HG03175 (cell line): ENCODE results near the gene NRXN3.

ENCODE experiments used
- ATAC-seq: cut with Tn5 transposase; IDR thresholded peaks from one replicate; pipeline ENCODE4 v1.9.1; 2021; ENCODE audit warnings: mild to moderate bottlenecking, moderate library complexity; ENCODE audit not compliant: unreplicated experiment

Gene NRXN3

DNA sequence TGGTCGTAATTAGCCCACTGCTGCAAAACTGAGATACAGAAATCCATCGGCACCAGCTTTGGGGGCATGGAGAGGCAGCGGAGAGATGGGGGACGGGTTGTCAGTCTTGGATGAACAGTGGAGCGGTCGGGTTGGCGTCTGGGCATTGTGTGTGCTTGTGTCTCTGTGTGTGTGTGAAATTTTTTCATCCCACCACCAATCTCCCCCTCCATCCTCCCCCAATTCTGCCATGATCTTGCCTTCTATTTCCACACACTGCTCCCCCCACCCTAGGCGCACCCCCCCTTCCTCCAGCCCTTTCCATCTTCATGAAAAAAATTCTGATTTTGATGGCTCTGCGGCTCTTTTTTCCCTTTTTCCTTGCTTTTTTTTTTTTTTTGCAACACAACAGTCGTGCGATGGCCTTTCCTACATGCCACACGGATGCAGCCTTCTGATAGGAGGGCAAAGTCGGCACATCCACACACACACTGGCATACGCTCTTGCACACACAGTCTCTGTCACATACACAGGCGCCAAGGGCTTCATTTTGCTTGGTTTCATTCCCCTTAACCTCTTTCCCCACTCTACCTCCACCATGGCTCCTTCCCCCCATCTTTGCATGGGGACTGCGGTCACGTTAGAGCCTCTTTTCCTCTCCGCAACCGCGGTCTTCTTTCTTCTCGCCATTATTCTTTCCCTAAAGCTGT, 3.3 kb downstream of the NRXN3 start:
- no peak for ATAC-seq

DNA sequence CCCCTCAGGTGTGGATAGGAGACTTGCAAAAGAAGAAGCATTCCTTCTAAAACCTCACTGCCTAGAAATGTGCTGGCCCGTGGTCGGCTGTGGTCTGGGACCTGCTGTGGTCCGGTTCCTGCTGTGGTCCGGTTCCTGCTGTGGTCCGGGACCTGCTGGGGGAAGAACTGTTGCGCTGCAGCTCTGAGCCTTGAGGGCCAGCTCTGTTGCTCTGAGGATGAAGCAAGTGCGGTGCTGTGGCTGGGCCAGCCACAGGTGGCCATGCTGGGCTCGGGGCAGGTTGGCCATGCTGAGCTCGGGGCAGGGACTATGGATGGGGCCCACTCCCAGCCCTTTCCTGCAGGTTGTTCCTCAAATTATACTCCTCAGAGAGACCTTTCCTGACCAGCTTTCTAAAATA, 5.2 kb downstream of the NRXN3 start:
- no peak for ATAC-seq

DNA sequence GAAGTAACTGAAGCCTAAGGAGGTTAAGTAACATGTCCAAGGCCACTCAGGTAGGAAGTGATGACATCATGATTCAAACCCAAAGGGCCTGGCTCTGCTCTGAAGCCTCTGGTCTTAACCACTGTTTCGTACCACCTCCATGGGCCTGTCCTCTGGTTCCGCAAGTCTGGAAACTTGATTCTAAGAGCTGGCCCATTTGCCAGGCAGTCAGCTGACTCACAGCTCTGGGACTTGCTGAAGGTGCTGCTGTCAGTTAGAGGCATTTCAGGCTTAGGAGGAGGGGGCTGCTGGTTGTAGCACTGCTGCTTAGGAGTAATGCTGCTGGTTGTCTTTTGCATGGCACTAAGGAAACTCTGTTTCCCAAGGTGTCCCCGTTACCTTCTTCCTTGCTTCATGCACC, 7.9 kb downstream of the NRXN3 start:
- ATAC-seq: no peak

DNA sequence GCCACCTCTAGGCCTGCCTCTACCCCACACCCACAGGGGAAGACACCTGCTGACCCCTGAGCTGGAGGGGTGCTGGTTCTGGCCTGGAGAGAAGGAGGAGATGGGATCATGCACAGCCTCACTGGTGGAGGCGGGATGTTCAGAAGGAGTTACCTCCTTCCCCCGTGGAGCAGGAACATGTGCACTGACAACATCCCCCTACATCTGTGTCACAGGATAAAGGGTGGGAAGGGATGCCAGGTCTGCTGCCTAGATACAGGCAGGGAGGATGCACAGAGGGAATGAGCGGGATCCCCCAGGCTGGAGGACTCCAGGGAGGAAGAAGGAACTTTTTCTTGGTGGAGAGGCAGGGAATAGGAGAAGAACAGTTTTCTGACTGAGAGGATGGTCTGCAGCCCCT, 8.8 kb downstream of the NRXN3 start:
- ATAC-seq: no peak

DNA sequence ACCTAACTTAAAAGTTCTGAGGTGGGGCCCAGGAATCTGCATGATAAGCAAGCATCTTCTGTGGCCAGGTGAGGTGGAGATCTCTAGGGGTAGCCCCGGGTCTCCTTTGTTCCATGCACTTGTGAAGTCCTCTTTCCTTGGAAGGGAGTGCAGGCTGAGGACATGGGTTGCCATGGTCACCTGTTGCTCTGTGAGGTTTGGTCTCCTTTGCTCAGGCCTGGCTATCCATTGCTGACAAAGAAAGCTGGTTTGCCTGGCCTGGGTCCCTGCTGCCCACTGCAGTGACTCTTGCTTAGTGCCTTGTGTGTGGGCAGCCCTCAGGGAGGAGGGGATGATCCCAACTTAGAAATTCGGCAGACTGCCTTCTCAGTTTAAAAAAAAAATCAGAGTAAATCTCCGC, 11.1 kb downstream of the NRXN3 start:
- no peak for ATAC-seq

DNA sequence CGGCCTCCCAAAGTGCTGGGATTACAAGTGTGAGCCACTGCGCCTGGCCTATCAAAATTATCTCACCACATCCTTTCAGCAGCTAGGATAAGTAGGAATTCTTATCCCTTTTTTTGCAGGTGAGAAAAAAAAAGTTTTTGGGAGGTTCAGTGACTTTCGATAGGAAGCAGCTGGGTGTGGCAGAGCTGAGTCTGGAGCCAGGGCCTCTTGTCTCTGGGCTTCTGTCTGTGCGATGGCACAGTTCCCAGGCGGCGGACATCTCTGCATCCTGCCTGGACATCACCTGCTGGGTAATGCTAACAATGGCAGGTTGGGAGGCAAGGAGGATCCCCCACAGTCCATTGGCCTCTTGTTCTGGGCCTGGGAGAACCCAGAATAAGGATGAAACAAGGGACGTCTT, 12.5 kb downstream of the NRXN3 start:
- no peak for ATAC-seq

DNA sequence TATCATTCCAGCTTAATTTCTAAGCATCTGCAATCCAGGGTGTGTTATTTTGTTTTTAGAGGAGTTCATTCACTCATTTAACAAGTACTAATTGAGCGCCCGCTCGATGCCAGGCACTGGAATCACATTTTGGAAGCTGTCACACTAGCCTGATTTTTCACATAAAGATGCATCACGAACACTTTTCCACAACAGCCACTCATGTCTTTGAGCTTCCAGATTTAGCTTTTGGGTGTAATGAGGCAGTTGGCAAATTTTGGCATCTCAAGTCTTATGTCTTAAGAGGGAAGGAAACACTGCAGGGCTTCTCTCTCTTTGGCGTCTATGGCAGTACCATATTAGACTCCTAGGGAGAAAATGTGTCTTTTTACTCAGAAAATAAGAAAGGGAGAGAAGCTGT, 14.0 kb downstream of the NRXN3 start:
- no peak for ATAC-seq

DNA sequence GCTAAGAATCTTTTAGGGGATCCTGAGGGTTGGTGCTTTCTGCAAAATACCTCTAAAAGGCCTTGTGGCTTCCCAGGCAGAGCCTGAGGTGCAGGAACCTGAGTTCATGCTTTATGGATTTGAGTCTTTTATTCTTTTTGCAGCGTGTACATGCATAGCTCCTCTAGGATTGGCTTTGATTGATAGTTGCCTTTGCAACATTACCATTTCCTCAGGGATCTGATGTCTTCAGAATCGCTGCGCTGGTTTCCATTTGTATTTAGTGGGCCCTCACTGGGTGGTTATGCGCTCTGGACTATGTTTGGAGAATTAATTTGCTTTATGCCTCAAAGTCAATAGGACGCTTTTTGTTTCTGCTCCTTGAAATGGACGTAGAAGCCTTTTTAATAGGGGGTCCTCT, 16.1 kb downstream of the NRXN3 start:
- no peak for ATAC-seq

DNA sequence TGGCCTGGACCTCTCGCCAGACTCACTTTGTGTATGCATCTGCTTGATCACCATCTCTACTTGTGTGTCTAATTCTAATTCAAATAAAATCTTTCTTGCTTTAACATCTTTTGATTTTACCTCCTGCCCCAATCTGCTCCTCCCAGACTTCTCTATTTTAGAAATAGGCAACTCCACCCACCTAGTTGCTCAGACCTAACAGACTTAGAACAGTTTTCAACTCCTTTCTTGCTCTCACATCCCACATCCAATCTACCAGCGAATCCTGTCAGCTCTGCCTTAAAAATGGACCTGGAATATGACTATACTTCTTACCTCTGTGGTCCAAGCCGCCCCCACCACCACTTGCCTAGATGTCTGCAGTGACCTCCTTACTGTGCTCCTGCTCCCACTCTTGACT, 18.7 kb downstream of the NRXN3 start:
- no peak for ATAC-seq

DNA sequence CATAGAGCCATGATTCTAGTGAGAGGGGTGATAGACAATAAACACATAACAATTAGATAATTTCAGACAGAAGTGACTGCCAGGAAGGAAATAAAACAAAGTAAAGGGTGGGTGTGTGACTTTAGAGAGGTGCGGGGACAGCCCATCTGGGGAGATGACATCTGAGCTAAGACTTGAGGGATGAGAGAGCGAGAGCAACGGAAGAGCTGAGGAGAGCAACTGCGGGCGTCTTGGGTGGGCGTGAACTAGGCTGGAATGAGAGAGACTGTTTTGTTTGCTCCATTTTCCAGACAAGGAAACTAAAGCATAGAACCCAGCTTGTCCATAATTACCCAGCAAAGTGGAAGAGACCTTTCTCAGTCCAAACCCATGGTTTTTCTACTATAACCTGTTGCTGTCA, 25.3 kb downstream of the NRXN3 start:
- no peak for ATAC-seq

DNA sequence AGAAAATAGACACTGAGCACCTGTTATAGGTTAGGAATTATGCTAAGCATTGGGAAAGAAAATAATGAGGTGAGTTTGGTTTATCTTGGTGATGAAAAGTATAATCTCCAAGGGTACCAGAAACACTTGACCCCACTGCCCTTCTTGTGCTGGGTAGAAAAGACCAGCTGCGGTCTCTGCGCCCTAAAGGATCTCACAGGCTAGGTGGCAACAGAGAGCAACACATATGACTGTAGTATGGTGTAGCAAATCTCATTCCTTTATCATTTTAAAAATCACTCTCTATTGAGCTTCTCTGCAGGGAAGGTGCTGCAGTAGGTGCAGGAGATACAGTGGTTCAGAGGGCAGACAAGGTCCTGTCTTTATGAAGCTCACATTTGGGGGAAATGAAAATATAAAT, 26.1 kb downstream of the NRXN3 start:
- no peak for ATAC-seq

DNA sequence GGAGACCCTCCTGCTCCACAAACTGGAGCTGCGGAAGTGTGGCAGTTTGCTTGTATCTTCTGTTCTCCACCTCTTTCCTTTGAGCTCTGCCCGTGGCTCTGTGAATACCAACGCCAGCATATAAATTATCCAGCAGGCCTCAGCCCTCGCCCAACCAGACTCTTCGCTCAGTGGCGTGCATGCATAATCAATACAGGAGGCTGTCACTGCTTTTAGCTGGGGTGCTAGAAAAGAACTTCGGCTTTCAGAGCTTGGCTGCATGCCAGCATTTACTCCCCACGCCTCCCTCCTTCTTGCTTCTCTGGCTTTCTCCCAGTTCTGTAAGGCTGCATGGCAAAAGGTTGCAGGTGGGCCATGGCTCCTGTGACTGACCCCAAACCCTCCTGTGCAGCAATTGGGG, 26.9 kb downstream of the NRXN3 start:
- no peak for ATAC-seq

DNA sequence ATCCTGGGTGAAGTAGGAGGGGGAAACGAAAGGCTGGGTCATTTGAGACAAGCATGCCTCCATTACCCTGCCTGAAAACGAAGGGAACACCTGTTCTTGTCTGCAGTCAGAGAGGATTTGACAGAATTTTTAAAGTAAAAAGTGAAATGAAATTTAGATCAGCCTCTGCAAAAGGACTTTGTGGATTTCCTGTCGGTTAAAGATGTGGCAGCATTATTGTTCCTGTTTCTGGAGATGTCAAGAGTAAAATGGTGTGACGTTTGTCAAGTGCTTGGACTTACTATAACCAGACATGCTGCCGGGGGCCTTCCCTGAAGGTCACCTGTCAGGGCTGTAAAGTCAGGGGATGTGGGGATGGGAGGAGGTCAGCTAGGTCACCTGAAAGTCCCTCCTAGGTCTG, 32.0 kb downstream of the NRXN3 start:
- ATAC-seq: no peak

DNA sequence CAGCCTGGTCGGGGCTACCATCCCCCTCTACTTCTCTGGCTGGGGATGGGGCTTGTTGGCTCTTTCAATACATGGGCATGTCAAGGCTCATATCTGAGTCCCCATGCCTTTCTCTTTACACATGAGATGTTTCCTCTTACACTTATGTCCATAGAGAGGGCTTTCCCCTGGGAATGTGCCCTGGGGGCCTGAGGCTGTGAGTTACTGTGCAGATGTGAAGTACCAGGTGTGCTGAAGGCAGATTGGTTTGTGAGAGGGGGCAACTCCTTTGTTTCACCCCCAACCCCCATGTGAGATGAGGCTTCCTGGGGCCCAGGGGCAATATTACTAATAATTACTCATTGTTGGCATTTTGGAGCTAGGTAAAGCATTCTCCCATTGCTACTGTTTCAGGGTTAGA, 32.8 kb downstream of the NRXN3 start:
- no peak for ATAC-seq

DNA sequence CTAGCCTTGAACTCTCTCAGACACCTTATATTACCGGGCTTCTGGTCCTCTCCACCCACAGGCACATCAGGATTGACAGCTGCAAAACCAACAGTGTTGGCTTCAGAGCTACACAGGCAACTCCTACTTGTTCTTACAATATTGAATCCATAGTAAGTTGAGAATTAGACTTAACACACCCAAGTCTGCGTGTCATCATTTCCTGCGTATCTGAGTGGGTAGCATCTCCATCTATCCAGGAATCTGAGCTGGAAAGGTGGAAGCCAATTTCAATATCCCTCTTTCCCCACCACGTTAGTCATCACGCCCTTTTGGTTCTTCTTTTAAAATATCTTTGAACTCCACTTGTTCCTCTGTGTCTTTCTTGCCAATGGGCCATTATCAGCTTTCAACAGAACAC, 37.2 kb downstream of the NRXN3 start:
- no peak for ATAC-seq

DNA sequence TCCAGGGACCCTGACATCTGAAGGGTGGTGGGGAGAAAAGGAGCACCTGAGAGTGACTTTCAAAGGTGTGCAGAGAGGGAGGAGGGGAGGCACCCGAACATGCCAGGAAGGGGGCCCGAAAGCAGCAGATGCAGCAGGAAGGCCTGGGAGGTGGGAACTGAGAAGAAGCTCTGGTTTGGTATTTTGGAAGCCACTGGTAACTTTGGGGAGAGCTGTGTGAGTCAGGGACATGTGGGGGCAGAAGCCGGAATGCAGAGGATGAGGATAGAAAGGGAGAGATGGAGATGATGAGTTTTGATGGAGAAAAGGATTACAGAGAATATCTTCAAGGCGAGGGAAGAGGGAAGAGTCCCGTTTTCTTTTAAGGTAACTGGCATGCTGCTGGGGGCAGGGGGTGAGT, 50.1 kb downstream of the NRXN3 start:
- ATAC-seq: no peak

DNA sequence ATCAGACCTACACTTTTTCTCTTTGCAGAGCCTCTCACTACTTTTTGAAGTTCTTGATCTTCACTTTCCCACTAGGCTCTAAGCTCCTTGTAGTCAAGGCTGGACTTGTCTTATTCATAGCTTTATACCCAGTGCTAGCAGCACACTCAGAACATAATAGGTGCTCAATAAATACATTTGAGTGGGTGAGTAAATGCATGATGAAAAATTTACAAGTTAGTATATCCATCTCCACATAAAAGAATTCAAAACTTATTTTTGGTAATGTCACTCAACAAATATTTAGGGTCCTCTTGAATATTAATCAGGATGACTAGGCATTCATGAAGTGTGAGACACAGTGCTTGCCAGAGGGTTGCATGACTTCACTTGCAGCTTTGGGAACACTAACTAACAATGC, 52.6 kb downstream of the NRXN3 start:
- no peak for ATAC-seq

DNA sequence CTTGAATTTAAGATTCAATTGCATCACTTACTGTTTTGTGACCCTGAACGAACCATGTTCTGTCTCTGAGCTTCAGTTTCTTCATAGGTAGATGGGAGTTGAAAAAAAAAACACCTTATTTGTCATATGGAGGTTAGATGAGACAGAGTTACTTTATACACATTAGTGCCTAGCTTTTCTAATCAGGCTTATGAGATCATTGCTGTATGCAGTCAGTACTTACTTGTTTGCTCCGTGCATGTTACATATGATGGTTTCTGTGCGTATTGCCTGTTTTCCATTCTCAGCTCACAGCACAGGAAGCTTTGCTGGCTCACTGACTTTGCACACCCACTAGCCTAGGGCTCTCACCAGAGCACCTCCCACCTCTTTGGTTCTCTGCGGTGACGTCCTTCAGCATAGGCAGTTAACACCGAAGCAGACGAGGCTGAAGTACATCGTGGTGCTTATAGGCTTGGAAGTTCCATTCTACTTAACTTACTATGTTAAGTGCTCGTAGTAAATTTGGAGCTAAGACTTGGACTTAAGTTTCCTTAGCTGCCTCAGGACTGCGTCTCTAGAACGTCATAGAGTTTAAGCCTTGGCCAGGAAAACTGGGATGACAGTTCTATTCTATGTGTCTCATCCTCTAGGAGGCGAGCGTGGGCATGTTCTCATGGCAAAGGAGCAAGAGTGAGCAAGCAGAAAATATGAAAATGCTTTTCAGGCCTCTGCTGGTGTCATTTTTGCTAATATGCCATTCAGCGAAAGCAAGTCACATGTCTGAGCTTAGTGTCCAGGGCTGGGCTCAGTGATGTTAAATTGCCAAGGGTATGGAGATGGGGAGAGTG, 57.3 kb downstream of the NRXN3 start:
- no peak for ATAC-seq

DNA sequence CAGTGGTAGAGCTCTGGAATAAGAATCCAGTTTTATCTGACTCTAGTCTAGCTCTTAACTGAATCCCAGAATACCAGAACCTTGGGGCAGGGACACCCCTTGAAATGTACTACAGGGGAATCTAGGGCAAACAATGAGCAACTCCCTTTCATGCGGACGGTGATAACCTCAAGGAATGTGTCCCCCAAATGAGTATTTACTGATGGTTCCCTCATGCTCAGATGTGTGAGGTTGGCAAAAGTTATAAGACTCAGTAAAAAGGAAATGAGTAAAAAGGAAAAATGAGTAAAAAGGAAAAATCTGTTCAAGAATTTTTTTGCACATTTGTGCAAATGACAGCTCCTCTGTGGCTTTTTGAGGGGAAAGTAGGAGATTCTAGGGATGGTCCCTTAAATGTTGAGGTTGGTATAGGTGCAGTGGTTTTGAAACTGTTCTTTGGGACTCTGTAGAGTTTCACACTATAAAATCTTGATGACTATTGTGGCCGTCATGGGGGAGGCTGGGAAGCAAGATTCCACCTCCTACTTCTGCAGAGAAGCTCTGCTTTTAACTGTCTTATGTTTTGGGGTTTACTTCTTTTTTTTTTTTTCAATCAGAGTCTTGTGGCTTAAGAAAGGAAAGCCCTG, 58.6 kb downstream of the NRXN3 start:
- no peak for ATAC-seq

DNA sequence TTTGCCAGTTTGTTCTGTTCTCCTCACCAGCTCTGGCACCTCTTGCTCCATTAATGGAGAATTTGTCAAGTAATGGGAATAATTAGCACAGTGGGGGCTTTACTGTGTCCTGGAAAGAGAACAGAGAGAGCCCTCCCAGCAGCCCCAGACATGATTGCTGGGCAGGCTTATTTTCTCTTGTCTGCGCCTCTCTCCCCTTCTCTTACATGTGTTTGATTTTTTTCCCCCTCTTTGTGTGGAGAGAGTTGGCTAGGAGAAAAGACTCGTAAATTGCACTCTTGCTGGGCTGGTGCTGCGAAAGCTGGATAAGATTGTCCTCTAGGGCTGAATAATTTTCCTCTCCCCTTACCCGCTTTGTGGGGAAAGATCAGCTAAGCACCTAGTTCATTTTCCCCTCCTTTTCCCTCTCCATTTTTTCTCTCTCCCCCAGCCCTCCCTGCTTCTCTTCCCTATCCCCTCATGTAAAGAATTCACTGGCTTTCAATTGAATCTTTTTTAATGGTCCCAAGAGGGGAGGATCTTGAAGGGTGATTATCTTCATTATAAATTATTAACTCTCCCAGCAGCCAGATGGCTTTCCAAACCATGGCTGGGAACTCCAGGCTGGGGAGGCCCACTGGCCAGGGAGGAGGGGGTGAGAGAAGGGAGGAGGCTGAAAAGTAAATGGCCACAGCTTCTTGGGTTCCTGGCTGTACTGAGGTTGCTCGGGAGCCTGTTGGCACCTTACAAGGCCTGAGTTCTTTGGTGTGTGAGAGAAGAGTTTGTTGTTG, 62.2 kb downstream of the NRXN3 start:
- no peak for ATAC-seq

DNA sequence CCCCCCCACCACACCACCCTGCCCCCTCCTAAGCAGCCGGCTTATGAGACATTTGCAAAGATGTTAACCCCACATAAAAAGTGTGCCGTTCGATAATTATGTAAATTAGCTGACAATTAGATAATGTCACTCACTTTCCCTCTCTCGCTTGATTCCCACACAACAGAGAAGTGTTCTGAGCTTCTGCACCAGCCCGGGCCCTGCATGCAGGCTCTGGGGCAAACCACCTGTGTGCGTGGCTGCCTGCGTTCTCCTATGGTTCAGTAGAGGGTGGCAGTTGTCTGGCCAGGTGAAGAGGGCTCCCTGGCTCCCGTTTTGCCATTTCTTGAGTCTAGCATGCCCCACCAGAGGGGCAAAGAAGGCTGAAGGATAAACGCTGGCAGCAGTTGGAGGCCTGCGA, 68.0 kb downstream of the NRXN3 start:
- no peak for ATAC-seq
